IMR-90 (cell line): ENCODE data around the gene LHFPL6. TPM values are rescaled to one million over a fixed set of nuclear protein-coding genes. Genes with fewer than 3 reads are reported as not detected.

Source experiments
- ATAC-seq: fragments of 200-7000 bp; cut with Tn5 transposase; 2 replicates; pipeline ENCODE4 v1.9.1; 2020; ENCODE audit warnings: low read depth, mild to moderate bottlenecking, moderate library complexity
- BruUV-seq: library from RNA; stranded (reverse); fragments of 400-500 nt; replicated peaks from 2 replicates; lab custom pipeline; 2021; lab: Mats Ljungman, UMichigan
- CTCF ChIA-PET: fragments of 300-600 bp; formaldehyde crosslinking; extraction: SDS; loops from one replicate; lab custom pipeline; 2021; ENCODE audit warnings: antibody characterized with exemption; lab: Yijun Ruan, JAX
- POLR2A ChIA-PET: fragments of 300-600 bp; sonication (Branson Sonifier 250); formaldehyde crosslinking; loops from one replicate; lab custom pipeline; 2022; ENCODE audit warnings: antibody characterized with exemption; ENCODE audit not compliant: unreplicated experiment; lab: Charles Lee
- DNase-seq: peaks from one replicate; pipeline ENCODE4 v3.0.0; 2013
- H2AFZ ChIP-seq: replicated peaks from 2 replicates; pipeline ENCODE3; 2013; ENCODE audit warnings: low read length, mild to moderate bottlenecking; ENCODE audit not compliant: poor library complexity
- H2AK5ac ChIP-seq: 2 replicates; pipeline ENCODE4 v1.6.1; 2013; ENCODE audit warnings: low read depth, low read length, inconsistent platforms
- H2AK9ac ChIP-seq: replicated peaks from 2 replicates; pipeline ENCODE3; 2013; ENCODE audit warnings: mild to moderate bottlenecking, low read depth, low read length, moderate library complexity; ENCODE audit not compliant: poor library complexity
- H2BK120ac ChIP-seq: 2 replicates; pipeline ENCODE4 v1.6.1; 2013; ENCODE audit warnings: low read depth, low read length, inconsistent platforms
- H2BK15ac ChIP-seq: 3 replicates; pipeline ENCODE4 v1.6.1; 2013; ENCODE audit warnings: low read depth, low read length, inconsistent platforms
- H2BK20ac ChIP-seq: 2 replicates; pipeline ENCODE4 v1.6.1; 2013; ENCODE audit warnings: low read depth, mild to moderate bottlenecking, inconsistent platforms, low read length, moderate library complexity
- H2BK5ac ChIP-seq: 2 replicates; pipeline ENCODE4 v1.6.1; 2013; ENCODE audit warnings: mild to moderate bottlenecking, low read depth, low read length, inconsistent platforms; ENCODE audit not compliant: poor library complexity, severe bottlenecking
- H3K14ac ChIP-seq: replicated peaks from 2 replicates; pipeline ENCODE4 v1.6.1; 2013; ENCODE audit warnings: low read depth, low read length, inconsistent platforms
- H3K18ac ChIP-seq: 2 replicates; pipeline ENCODE4 v1.6.1; 2013; ENCODE audit warnings: low read depth, low read length, control low read depth
- H3K23ac ChIP-seq: 2 replicates; pipeline ENCODE4 v1.6.1; 2013; ENCODE audit warnings: low read depth, low read length, inconsistent platforms
- H3K27ac ChIP-seq: 2 replicates; pipeline ENCODE4 v1.5.1; 2013; ENCODE audit warnings: mild to moderate bottlenecking, control low read depth, low read length; ENCODE audit not compliant: insufficient read depth
- H3K27me3 ChIP-seq: 2 replicates; pipeline ENCODE4 v1.6.1; 2013; ENCODE audit warnings: low read length; ENCODE audit not compliant: control insufficient read depth, insufficient read depth
- H3K36me3 ChIP-seq: 2 replicates; pipeline ENCODE4 v1.6.1; 2013; ENCODE audit warnings: low read length, mixed read lengths; ENCODE audit not compliant: control insufficient read depth, insufficient read depth
- H3K4ac ChIP-seq: 2 replicates; pipeline ENCODE4 v1.6.1; 2013; ENCODE audit warnings: low read depth, low read length, inconsistent platforms
- H3K4me1 ChIP-seq: 2 replicates; pipeline ENCODE4 v1.6.1; 2013; ENCODE audit warnings: low read length, mixed read lengths; ENCODE audit not compliant: control insufficient read depth, insufficient read depth
- H3K4me2 ChIP-seq: 2 replicates; pipeline ENCODE4 v1.6.1; 2013; ENCODE audit warnings: low read depth, mild to moderate bottlenecking, control low read depth, low read length, moderate library complexity
- H3K4me3 ChIP-seq: 2 replicates; pipeline ENCODE4 v1.5.1; 2013; ENCODE audit warnings: low read depth, mild to moderate bottlenecking, control low read depth, low read length, moderate library complexity; ENCODE audit not compliant: insufficient read depth
- H3K56ac ChIP-seq: 2 replicates; pipeline ENCODE4 v1.6.1; 2013; ENCODE audit warnings: low read length, inconsistent platforms; ENCODE audit not compliant: insufficient read depth; ENCODE audit errors: extremely low read depth
- H3K79me1 ChIP-seq, 2 experiments: 2 replicates each; pipeline ENCODE4 v1.6.1; 2013; ENCODE audit warnings: low read length in 2 of 2, inconsistent platforms in 1 of 2, low read depth in 1 of 2
- H3K9ac ChIP-seq: 2 replicates; pipeline ENCODE4 v1.6.1; 2013; ENCODE audit warnings: low read depth, low read length, control low read depth
- H3K9me1 ChIP-seq: 2 replicates; pipeline ENCODE4 v1.6.1; 2013; ENCODE audit warnings: low read length, inconsistent platforms; ENCODE audit not compliant: insufficient read depth
- H3K9me3 ChIP-seq: 2 replicates; pipeline ENCODE4 v1.6.1; 2013; ENCODE audit warnings: low read length; ENCODE audit not compliant: control insufficient read depth, insufficient read depth
- H4K20me1 ChIP-seq: 2 replicates; pipeline ENCODE4 v1.6.1; 2013; ENCODE audit warnings: low read length, inconsistent platforms; ENCODE audit not compliant: insufficient read depth
- H4K5ac ChIP-seq: 2 replicates; pipeline ENCODE4 v1.6.1; 2013; ENCODE audit warnings: mild to moderate bottlenecking, low read depth, low read length, control low read depth
- H4K8ac ChIP-seq, 2 experiments: 2 replicates each; pipeline ENCODE4 v1.6.1; 2013; ENCODE audit warnings: low read depth in 2 of 2, low read length in 2 of 2, control low read depth in 1 of 2, inconsistent platforms in 1 of 2
- H4K91ac ChIP-seq: 2 replicates; pipeline ENCODE4 v1.6.1; 2013; ENCODE audit warnings: low read depth, low read length, inconsistent platforms; ENCODE audit not compliant: insufficient read depth
- ELK1 ChIP-seq: fragments of 150-350 bp; IDR thresholded peaks from 2 replicates; pipeline ENCODE4 v1.6.1; 2016; ENCODE audit warnings: low read depth, mild to moderate bottlenecking, low read length, moderate library complexity, borderline replicate concordance
- MAZ ChIP-seq: IDR thresholded peaks from 2 replicates; pipeline ENCODE4 v1.6.1; 2012; ENCODE audit warnings: low read depth, mild to moderate bottlenecking, low read length, improper control_type of control experiment, moderate library complexity, borderline replicate concordance
- MXI1 ChIP-seq: IDR thresholded peaks from 2 replicates; pipeline ENCODE4 v1.6.1; 2012; ENCODE audit warnings: low read depth, mild to moderate bottlenecking, low read length, moderate library complexity, borderline replicate concordance
- NFE2L2 ChIP-seq: fragments of 150-350 bp; IDR thresholded peaks from 2 replicates; pipeline ENCODE4 v1.6.1; 2016; ENCODE audit warnings: low read depth, mild to moderate bottlenecking, low read length
- POLR2A ChIP-seq: IDR thresholded peaks from 2 replicates; pipeline ENCODE4 v1.6.1; 2012; ENCODE audit warnings: mild to moderate bottlenecking, low read depth, low read length
- RFX5 ChIP-seq: IDR thresholded peaks from 2 replicates; pipeline ENCODE4 v1.8.0; 2012; ENCODE audit warnings: low read depth, mild to moderate bottlenecking, low read length, moderate library complexity
- WGBS, 2 experiments: methylation state at CpG; one replicate each; pipeline versions ENCODE4 v1.1.5 to v1.1.7; 2013; ENCODE audit warnings: missing lambda C conversion rate in 2 of 2; ENCODE audit not compliant: insufficient read length in 1 of 2; ENCODE audit errors: extremely low coverage in 2 of 2; 5-methylcytosine and 5-hydroxymethylcytosine counted together
- dilution Hi-C: fragments of 300-500 bp; cut with HindIII; formaldehyde crosslinking; loops from one replicate; pipeline ENCODE4 v1.14.3; 2018; ENCODE audit warnings: low sequenced_read_pairs; ENCODE audit not compliant: unreplicated experiment
- in situ Hi-C: fragments of 300-500 bp; cut with MboI; formaldehyde crosslinking; loops from 3 replicates; pipeline ENCODE4 v1.14.3; 2019; ENCODE audit warnings: low sequenced_read_pairs, inconsistent platforms, mixed read lengths
- intact Hi-C: fragments of 100-400 bp; cut with micrococcal nuclease; formaldehyde crosslinking; loops from 2 replicates; pipeline ENCODE4 v1.10.0; 2022
- polyA plus RNA-seq, 3 experiments: library from polyadenylated mRNA; depleted of rRNA; stranded (reverse); fragments of >200 nt; gene quantifications; 2 replicates each; pipeline ENCODE4 v1.2.3, GENCODE V29; 2012; ENCODE audit warnings: low replicate concordance in 1 of 3
- total RNA-seq: library from RNA; depleted of rRNA; stranded (reverse); fragments of >200 nt; gene quantifications from 2 replicates; pipeline ENCODE4 v1.2.3, GENCODE V29; 2012

The LHFPL6 gene
- total and polyA plus RNA-seq, 2 of the 4 experiments (the other 2 are of a cell fraction) = 24.7 to 36.1 TPM

GRCh38 chr13:39418424-39418823 is 184.6 kb downstream of the LHFPL6 start:
- TF ChIP-seq RFX5 (no peak), POLR2A (no peak), MAZ (no peak), ELK1 (no peak), MXI1 (no peak), NFE2L2 (no peak)
- no CpG with 5 or more reads among the region's 3 CpGs for WGBS, 2 experiments
- no peak overlapping the region for H3K23ac ChIP-seq
- no peaks in the 10 kb centered on the region for H3K9me1 ChIP-seq
- no peak overlapping the region for H2BK15ac ChIP-seq
- no peak overlapping the region for H3K9ac ChIP-seq
- no peak overlapping the region for H4K91ac ChIP-seq
- no peak overlapping the region for H4K8ac ChIP-seq
- H2BK5ac ChIP-seq = no peak overlapping the region
- DNase-seq (no peak), ATAC-seq (no peak)
- ChIA-PET CTCF (interaction anchor here (0.5 to 1.0 kb wide), 3 partner anchors 64 to 274 kb away, joined by 3 to 4 read pairs (median 3); no protein-coding TSS in a partner anchor), POLR2A (interaction anchor here (0.5 kb wide), 1 partner anchor 1364 kb away, joined by 3 read pairs; no protein-coding TSS in a partner anchor)
- no peak overlapping the region for H2BK20ac ChIP-seq
- no peak overlapping the region for H3K4me3 ChIP-seq
- no peaks in the 10 kb centered on the region for H3K36me3 ChIP-seq
- no TSS peak for BruUV-seq
- no peak overlapping the region for H3K4me2 ChIP-seq
- dilution Hi-C loops (no loop called here), in situ Hi-C loops (loop anchor here (10.0 kb wide), 1 partner anchor 186 kb away; the partner anchor contains the start of gene LHFPL6), intact Hi-C loops (loop anchor here (10.0 kb wide), 1 partner anchor 384 kb away; the partner anchor contains the start of genes NHLRC3 and PROSER1)
- no peak overlapping the region for H4K5ac ChIP-seq
- no peak overlapping the region for H2AK5ac ChIP-seq
- no peak overlapping the region for H3K18ac ChIP-seq
- peaks cover 0 to 7% of the 10 kb centered on the region in 2 experiments; a peak in 2 of 4 replicates for H3K79me1 ChIP-seq
- H3K4me1 ChIP-seq = no peaks in the 10 kb centered on the region; the same call in 1 of the 2 replicates
- H3K14ac ChIP-seq = no peak overlapping the region
- no peak overlapping the region for H3K4ac ChIP-seq
- no peaks in the 10 kb centered on the region for H3K9me3 ChIP-seq
- no peaks in the 10 kb centered on the region for H4K20me1 ChIP-seq
- no peaks in the 10 kb centered on the region for H3K27me3 ChIP-seq
- no peak overlapping the region for H2BK120ac ChIP-seq
- H3K56ac ChIP-seq = no peak overlapping the region
- H3K27ac ChIP-seq = no peak overlapping the region
- no peak overlapping the region for H2AFZ ChIP-seq
- no peak overlapping the region for H2AK9ac ChIP-seq
